Hepatocyte (in vitro differentiated cells): ENCODE results near the gene EXOC4.

ENCODE experiments used
- CTCF ChIP-seq: fragments of 200-600 bp; sonication (generic); IDR thresholded peaks from 2 replicates; pipeline ENCODE4 v1.5.1; 2016; ENCODE audit warnings: antibody characterized with exemption, mild to moderate bottlenecking; ENCODE audit not compliant: poor library complexity
- EZH2 ChIP-seq: fragments of 200-600 bp; sonication (generic); IDR thresholded peaks from 2 replicates; pipeline ENCODE4 v1.6.1; 2016; ENCODE audit warnings: antibody characterized with exemption, mild to moderate bottlenecking, borderline replicate concordance

GRCh38 chr7:133203490-133203889 is 49.4 kb upstream of the EXOC4 start:
- no peak for TF ChIP-seq CTCF
- TF ChIP-seq EZH2, result no peak
